Esophagus squamous epithelium (tissue), 5 donors: ENCODE data around the gene DTX3. TPM values are rescaled to one million over a fixed set of nuclear protein-coding genes. Genes with fewer than 3 reads are reported as not detected.
"Not testable (repeated sequence)": the region's sequence is repeated elsewhere in the genome, so short reads cannot be mapped to it uniquely, and the experiment has no call there.

Source experiments
- DNase-seq: peaks from one replicate; lab custom pipeline; 2025; lab: John Stamatoyannopoulos, UW
- H3K27ac ChIP-seq, 4 donors: fragments of 200-600 bp; sonication (generic); one replicate each; pipeline ENCODE4 v1.5.1; 2016 to 2019; ENCODE audit warnings: mild to moderate bottlenecking in 1 of 4
- H3K27me3 ChIP-seq, 4 donors: fragments of 200-600 bp; sonication (generic); 1 replicate in 3 of 4; 2 replicates in 1 of 4; pipeline versions ENCODE4 v1.5.1 to v1.6.0; 2017 to 2021; ENCODE audit warnings: antibody characterized with exemption in 1 of 4
- H3K36me3 ChIP-seq, 3 donors: fragments of 200-600 bp; sonication (generic); one replicate each; pipeline ENCODE4 v1.5.1; 2016 to 2019
- H3K4me1 ChIP-seq, 3 donors: fragments of 200-600 bp; sonication (generic); one replicate each; pipeline ENCODE4 v1.5.1; 2017 to 2019
- H3K4me3 ChIP-seq, 4 donors: fragments of 200-600 bp; sonication (generic); 1 replicate in 3 of 4; 2 replicates in 1 of 4; pipeline ENCODE4 v1.5.1; 2016 to 2019; ENCODE audit warnings: mild to moderate bottlenecking in 2 of 4, moderate library complexity in 1 of 4
- H3K9me3 ChIP-seq, 3 donors: fragments of 200-600 bp; sonication (generic); one replicate each; pipeline ENCODE4 v1.5.1; 2016 to 2019
- CTCF ChIP-seq, 6 experiments: fragments of 450-650 bp in 4 of 6; fragments of 200-600 bp in 2 of 6; sonication (generic) in 2 of 6; IDR thresholded peaks; one replicate each; pipeline ENCODE4 v1.5.1; 2016 to 2019; ENCODE audit warnings: antibody characterized with exemption in 6 of 6, mild to moderate bottlenecking in 4 of 6, moderate library complexity in 4 of 6
- POLR2A ChIP-seq, 4 donors: fragments of 450-650 bp; IDR thresholded peaks; one replicate each; pipeline ENCODE4 v1.6.1; 2017; ENCODE audit warnings: antibody characterized with exemption in 4 of 4, mild to moderate bottlenecking in 4 of 4, moderate library complexity in 3 of 4
- WGBS, 2 donors: methylation state at CpG; one replicate each; pipeline ENCODE4 v1.1.5; 2018; 5-methylcytosine and 5-hydroxymethylcytosine counted together
- intact Hi-C: fragments of 100-400 bp; cut with DNase I; formaldehyde crosslinking; loops from one replicate; pipeline ENCODE4 v1.15.0; 2022
- total RNA-seq, 4 donors: library from RNA; depleted of rRNA; stranded (reverse); fragments of >200 nt; gene quantifications; one replicate each; pipeline ENCODE4 v1.1.0, GENCODE V29; 2016
- donor health status: DM: yes; HTN: yes; CAD: no.

DTX3 gene
- total RNA-seq, 4 donors from 2014 or later, result 1.6 to 16.6 (median 5.6) TPM

- DNase-seq, result no peak
- peaks cover 12 to 93% (median 28%) of the 10 kb centered on the region in 4 donors for H3K27me3 ChIP-seq
- no peak overlapping the region for H3K27ac ChIP-seq
- TF ChIP-seq POLR2A (IDR thresholded peaks at IDR 0.05) (no peak), CTCF (IDR thresholded peaks at IDR 0.05) (no peak)
- H3K4me1 ChIP-seq, result peaks cover 17 to 33% (median 19%) of the 10 kb centered on the region in 3 donors
- H3K9me3 ChIP-seq, result no peaks in the 10 kb centered on the region
- no peaks in the 10 kb centered on the region for H3K36me3 ChIP-seq
- no peak overlapping the region for H3K4me3 ChIP-seq
- WGBS, 2 donors, result 63 to 100% methylated on average over 1 to 3 of the region's 6 CpGs
- intact Hi-C loops, result no loop called here
Measured at GRCh38 chr12:57630891-57631433, 26.3 kb downstream of the DTX3 start.

DNA sequence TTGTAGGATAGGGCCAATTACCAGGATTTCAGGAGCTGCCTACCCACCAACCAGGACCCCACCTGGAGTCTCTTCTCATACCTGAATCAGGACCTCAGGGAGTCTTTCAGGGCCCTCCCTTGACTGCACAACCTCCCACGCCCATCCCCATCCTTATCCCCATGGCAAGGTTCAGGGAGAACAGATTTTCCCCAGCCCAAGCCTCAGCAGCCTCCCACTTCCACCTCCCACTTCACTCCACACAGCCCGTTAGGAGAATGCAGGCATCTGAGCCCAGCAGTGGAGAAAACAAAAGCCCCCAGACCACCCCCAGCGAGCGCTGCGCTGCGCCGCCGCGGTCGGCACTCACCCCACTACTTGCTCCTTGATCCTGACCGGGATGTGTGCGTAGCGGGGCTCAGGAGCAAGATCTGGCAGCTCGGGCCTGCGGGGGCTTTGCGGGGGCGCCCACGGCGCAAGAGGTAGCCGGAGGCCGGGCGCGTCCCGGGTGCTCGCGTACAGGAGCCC is 27.0 kb downstream of the DTX3 start:
- H3K4me3 ChIP-seq, result peak overlapping the region in 3 of 4 donors; percentile 49 to 70 (median 55)
- 60% methylated on average over 1 of the region's 26 CpGs; no CpG with 5 or more reads in 1 of the 2 donors for WGBS, 2 donors

DNA sequence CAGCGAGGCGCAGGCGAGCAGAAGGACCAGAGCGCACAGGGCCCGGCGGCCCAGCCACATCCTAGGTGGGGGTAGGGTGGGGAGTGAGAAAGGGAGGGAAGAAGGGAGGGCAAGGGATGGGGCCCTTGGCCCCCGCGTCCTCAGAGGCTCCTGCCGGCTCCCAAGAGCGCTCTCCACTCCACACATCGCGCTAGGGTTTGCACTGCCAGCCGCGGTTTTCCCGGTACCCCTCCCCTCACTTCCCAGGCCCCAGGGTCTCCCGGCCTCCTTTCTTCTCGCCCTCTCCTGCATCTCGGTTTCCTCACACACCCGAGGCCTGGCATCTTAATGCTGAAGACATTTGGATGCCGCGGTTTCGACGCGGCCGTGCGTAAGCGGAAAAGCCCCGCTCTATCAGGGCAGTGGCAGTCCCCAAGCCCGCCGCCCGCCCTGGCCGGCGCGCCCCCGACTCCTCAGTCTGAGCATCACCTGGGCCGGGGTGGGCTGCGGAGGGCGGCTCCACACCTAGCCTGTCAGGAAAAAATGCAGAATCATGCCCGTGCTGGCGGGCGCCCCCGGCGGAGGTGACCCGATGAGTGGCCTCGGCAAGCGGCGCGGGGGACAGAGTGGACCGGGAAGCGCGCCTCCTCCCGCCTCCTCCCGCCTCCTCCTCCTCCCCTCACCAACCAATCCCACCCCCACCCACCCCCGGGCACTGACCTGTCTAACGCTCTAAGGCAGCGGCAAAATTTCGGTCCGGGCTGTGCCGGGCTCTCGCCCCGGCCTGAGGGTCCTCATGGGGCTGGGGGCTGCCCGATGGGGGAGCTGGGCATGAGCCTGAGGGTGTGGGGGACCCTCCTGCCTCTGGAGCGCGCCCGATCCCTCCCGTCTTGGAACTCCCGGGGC is 27.7 kb downstream of the DTX3 start:
- H3K27ac ChIP-seq, result peak overlapping the region in 3 of 4 donors; percentile 14 to 28 (median 27)
- peaks cover 17 to 31% (median 19%) of the 10 kb centered on the region in 3 donors for H3K4me1 ChIP-seq
- H3K36me3 ChIP-seq, result no peaks in the 10 kb centered on the region
- DNase-seq, result no peak
- no peaks in the 10 kb centered on the region for H3K9me3 ChIP-seq
- H3K4me3 ChIP-seq, result peak overlapping the region; percentile 31 to 70 (median 52)
- TF ChIP-seq CTCF (IDR thresholded peaks at IDR 0.05) (no peak), POLR2A (IDR thresholded peaks at IDR 0.05) (no peak)
- WGBS, 2 donors, result 0% methylated on average over 6 to 14 of the region's 67 CpGs
- intact Hi-C loops, result no loop called here
- H3K27me3 ChIP-seq, result peaks cover 12 to 90% (median 20%) of the 10 kb centered on the region in 4 donors

More for the DNA sequence above, 27.0 kb downstream of the DTX3 start:
- no peaks in the 10 kb centered on the region for H3K36me3 ChIP-seq
- H3K9me3 ChIP-seq, result no peaks in the 10 kb centered on the region
- H3K4me1 ChIP-seq, result peaks cover 17 to 33% (median 19%) of the 10 kb centered on the region in 3 donors
- DNase-seq, result no peak
- no peak for TF ChIP-seq CTCF (IDR thresholded peaks at IDR 0.05)
- TF ChIP-seq POLR2A (IDR thresholded peaks at IDR 0.05), result no peak
- peaks cover 12 to 93% (median 25%) of the 10 kb centered on the region in 4 donors for H3K27me3 ChIP-seq
- H3K27ac ChIP-seq, result peak overlapping the region in 1 of 4 donors; percentile 28
- intact Hi-C loops, result no loop called here

- intact Hi-C loops, result no loop called here
- Histone ChIP-seq H3K27ac (peak within 1 kb of the TSS in 3 of 4 donors; percentile 14 to 28 (median 27)), H3K4me3 (peak within 1 kb of the TSS; percentile 31 to 70 (median 52)), H3K27me3 (peaks cover 7 to 85% (median 14%) of the 10 kb centered on the region in 4 donors), H3K9me3 (no peaks in the 10 kb centered on the region), H3K4me1 (peaks cover 17 to 22% (median 19%) of the 10 kb centered on the region in 3 donors), H3K36me3 (no peaks in the 10 kb centered on the region)
- TF ChIP-seq CTCF (IDR thresholded peaks at IDR 0.05) (peak; percentile 66 to 89 (median 83)), POLR2A (IDR thresholded peaks at IDR 0.05) (no peak)
- WGBS, 2 donors, result 2 to 6% methylated on average over 7 to 13 of the region's 58 CpGs
- DNase-seq, result no peak
Measured at GRCh38 chr12:57632958-57633840, 28.6 kb downstream of the DTX3 start, which contains the start of gene B4GALNT1. B4GALNT1 (minus strand) TSS chr12:57633201; CDS start chr12:57632132, 1,069 bp downstream.

GRCh38 chr12:57636731-57637130 is 32.1 kb downstream of the DTX3 start:
- H3K27ac ChIP-seq, H3K36me3 ChIP-seq, H3K4me3 ChIP-seq, DNase-seq, H3K9me3 ChIP-seq, intact Hi-C loops: not testable (repeated sequence)
- peaks cover 2 to 85% (median 13%) of the 10 kb centered on the region in 4 donors for H3K27me3 ChIP-seq
- 72 to 79% methylated on average over 8 to 9 of the region's 9 CpGs for WGBS, 2 donors
- peaks cover 16 to 19% (median 17%) of the 10 kb centered on the region in 3 donors for H3K4me1 ChIP-seq
